ENCODE measurements around the gene MACF1.

DNA sequence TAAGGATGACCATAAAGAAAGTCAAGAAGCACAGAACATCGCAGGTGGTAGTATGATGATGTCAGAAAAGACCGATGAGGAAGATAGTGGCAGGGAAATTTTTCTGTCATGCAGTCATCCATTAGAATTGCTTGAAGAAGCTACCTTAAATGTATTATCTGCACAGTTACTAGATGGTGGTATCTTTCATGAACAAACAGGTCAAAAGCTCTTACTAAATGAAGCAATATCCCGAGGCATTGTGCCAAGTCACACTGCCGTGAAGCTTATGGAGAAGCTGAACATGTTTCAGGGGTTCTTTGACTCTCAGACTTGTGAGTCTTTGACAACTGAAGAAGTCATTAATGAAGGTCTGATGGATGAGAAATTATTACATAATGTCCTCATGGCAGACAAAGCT lies 128.8 kb downstream of the MACF1 start:
- TF ChIP-seq, protein P1, sequence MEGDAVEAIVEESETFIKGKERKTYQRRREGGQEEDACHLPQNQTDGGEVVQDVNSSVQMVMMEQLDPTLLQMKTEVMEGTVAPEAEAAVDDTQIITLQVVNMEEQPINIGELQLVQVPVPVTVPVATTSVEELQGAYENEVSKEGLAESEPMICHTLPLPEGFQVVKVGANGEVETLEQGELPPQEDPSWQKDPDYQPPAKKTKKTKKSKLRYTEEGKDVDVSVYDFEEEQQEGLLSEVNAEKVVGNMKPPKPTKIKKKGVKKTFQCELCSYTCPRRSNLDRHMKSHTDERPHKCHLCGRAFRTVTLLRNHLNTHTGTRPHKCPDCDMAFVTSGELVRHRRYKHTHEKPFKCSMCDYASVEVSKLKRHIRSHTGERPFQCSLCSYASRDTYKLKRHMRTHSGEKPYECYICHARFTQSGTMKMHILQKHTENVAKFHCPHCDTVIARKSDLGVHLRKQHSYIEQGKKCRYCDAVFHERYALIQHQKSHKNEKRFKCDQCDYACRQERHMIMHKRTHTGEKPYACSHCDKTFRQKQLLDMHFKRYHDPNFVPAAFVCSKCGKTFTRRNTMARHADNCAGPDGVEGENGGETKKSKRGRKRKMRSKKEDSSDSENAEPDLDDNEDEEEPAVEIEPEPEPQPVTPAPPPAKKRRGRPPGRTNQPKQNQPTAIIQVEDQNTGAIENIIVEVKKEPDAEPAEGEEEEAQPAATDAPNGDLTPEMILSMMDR (IDR thresholded peaks at IDR 0.05) = no peak
- TF ChIP-seq EZH2 (IDR thresholded peaks at IDR 0.05) = no peak

Data from neural progenitor cell (in vitro differentiated cells).